Measurements from ENCODE around the gene ZNF664.

GRCh38 chr12:123986374-123986965 lies 13.5 kb downstream of the ZNF664 start:
- TF ChIP-seq MXI1 (conservative IDR thresholded peaks at IDR 0.05; ENCODE audit: poor library complexity, severe bottlenecking) (no peak), EZH2 (IDR thresholded peaks at IDR 0.05; ENCODE audit: borderline replicate concordance, insufficient read depth, low read length, poor library complexity, severe bottlenecking) (no peak), RAD21 (conservative IDR thresholded peaks at IDR 0.05) (no peak), CTCF (IDR thresholded peaks at IDR 0.05; ENCODE audit: poor library complexity, severe bottlenecking) (no peak)
